ENCODE data around the gene GSG1L2.

Gene GSG1L2

GRCh38 chr17:9837551-9838471 is 15.9 kb upstream of the GSG1L2 start:
- H3K27me3 Mint-ChIP-seq, result peaks cover 21 to 22% of the 10 kb centered on the region in 2 donors
- peaks cover 0 to 2% of the 10 kb centered on the region in 2 donors for H3K9me3 Mint-ChIP-seq
- no peaks in the 10 kb centered on the region for H3K36me3 Mint-ChIP-seq
- no peak for DNase-seq
- no peak overlapping the region for H3K4me3 Mint-ChIP-seq
- H3K4me1 Mint-ChIP-seq, result no peaks in the 10 kb centered on the region
- ATAC-seq (replicated peaks), result no peak
- no peak overlapping the region for H3K27ac Mint-ChIP-seq

DNA sequence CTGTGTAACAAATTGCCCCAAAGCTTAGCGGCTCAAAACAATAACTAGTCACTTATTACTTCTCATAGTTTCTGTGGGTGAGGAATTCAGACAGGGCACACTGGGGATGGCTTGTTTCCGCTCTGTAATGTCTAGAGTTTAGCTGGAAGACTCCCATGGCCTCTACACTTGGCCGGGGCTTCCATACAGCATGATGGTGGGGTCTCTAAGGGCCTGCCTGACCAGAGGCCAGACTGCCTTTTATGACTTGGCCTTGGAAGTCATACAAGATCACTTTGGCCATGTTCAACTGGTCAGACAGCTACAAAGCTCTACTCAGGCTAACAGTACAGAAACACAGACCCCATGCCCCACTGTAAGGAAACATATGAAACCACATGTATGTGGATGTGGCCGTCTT is 12.0 kb upstream of the GSG1L2 start:
- no peak overlapping the region for H3K4me3 Mint-ChIP-seq
- H3K27ac Mint-ChIP-seq, result no peak overlapping the region
- DNase-seq, result no peak
- H3K36me3 Mint-ChIP-seq, result no peaks in the 10 kb centered on the region
- no peak for ATAC-seq (replicated peaks)
- H3K4me1 Mint-ChIP-seq, result no peaks in the 10 kb centered on the region
- peaks cover 0 to 2% of the 10 kb centered on the region in 2 donors for H3K9me3 Mint-ChIP-seq
- H3K27me3 Mint-ChIP-seq, result peaks cover 6 to 13% of the 10 kb centered on the region in 2 donors

- Mint-ChIP-seq H3K36me3 (no peaks in the 10 kb centered on the region), H3K4me3 (no peak overlapping the region), H3K27me3 (peaks cover 6 to 14% of the 10 kb centered on the region in 2 donors), H3K27ac (no peak overlapping the region), H3K9me3 (peaks cover 0 to 2% of the 10 kb centered on the region in 2 donors), H3K4me1 (no peaks in the 10 kb centered on the region)
- DNase-seq, result no peak
- no peak for ATAC-seq (replicated peaks)
Observed at GRCh38 chr17:9830711-9831110, 8.8 kb upstream of the GSG1L2 start.

GRCh38 chr17:9829343-9829742 is 7.5 kb upstream of the GSG1L2 start:
- Mint-ChIP-seq H3K27me3 (peaks cover 6 to 22% of the 10 kb centered on the region in 2 donors), H3K27ac (no peak overlapping the region), H3K36me3 (no peaks in the 10 kb centered on the region), H3K9me3 (peaks cover 0 to 2% of the 10 kb centered on the region in 2 donors), H3K4me3 (no peak overlapping the region), H3K4me1 (no peaks in the 10 kb centered on the region)
- DNase-seq (no peak), ATAC-seq (replicated peaks) (no peak)

- Mint-ChIP-seq H3K36me3 (no peaks in the 10 kb centered on the region), H3K27me3 (peaks cover 6 to 23% of the 10 kb centered on the region in 2 donors), H3K4me1 (no peaks in the 10 kb centered on the region), H3K4me3 (no peak overlapping the region), H3K9me3 (no peaks in the 10 kb centered on the region), H3K27ac (no peak overlapping the region)
- no peak for ATAC-seq (replicated peaks)
- DNase-seq, result no peak
Observed at GRCh38 chr17:9828296-9829295, 6.7 kb upstream of the GSG1L2 start.

GRCh38 chr17:9825641-9826150 is 3.8 kb upstream of the GSG1L2 start, which contains the start of gene GLP2R:
Gene GLP2R (plus strand): TSS chr17:9825924. CDS start chr17:9826064, 140 bp downstream.
- Mint-ChIP-seq H3K4me3 (no peak within 1 kb of the TSS), H3K36me3 (no peaks in the 10 kb centered on the region), H3K9me3 (peaks cover 3 to 4% of the 10 kb centered on the region in 2 donors), H3K27me3 (peaks cover 12 to 35% of the 10 kb centered on the region in 2 donors), H3K27ac (no peak within 1 kb of the TSS), H3K4me1 (no peaks in the 10 kb centered on the region)
- ATAC-seq (replicated peaks) (no peak), DNase-seq (no peak)

- H3K27me3 Mint-ChIP-seq, result peaks cover 12 to 35% of the 10 kb centered on the region in 2 donors
- no peaks in the 10 kb centered on the region for H3K4me1 Mint-ChIP-seq
- H3K4me3 Mint-ChIP-seq, result no peak overlapping the region
- peaks cover 3 to 4% of the 10 kb centered on the region in 2 donors for H3K9me3 Mint-ChIP-seq
- no peaks in the 10 kb centered on the region for H3K36me3 Mint-ChIP-seq
- no peak overlapping the region for H3K27ac Mint-ChIP-seq
- no peak for ATAC-seq (replicated peaks)
- DNase-seq, result no peak
Observed at GRCh38 chr17:9824797-9825338, 3.0 kb upstream of the GSG1L2 start.

GRCh38 chr17:9824094-9824493 is 2.2 kb upstream of the GSG1L2 start:
- no peak overlapping the region for H3K27ac Mint-ChIP-seq
- DNase-seq (no peak), ATAC-seq (replicated peaks) (no peak)
- H3K4me3 Mint-ChIP-seq, result no peak overlapping the region
- H3K9me3 Mint-ChIP-seq, result peaks cover 3 to 4% of the 10 kb centered on the region in 2 donors
- H3K36me3 Mint-ChIP-seq, result no peaks in the 10 kb centered on the region
- peaks cover 12 to 35% of the 10 kb centered on the region in 2 donors for H3K27me3 Mint-ChIP-seq
- H3K4me1 Mint-ChIP-seq, result no peaks in the 10 kb centered on the region

DNA sequence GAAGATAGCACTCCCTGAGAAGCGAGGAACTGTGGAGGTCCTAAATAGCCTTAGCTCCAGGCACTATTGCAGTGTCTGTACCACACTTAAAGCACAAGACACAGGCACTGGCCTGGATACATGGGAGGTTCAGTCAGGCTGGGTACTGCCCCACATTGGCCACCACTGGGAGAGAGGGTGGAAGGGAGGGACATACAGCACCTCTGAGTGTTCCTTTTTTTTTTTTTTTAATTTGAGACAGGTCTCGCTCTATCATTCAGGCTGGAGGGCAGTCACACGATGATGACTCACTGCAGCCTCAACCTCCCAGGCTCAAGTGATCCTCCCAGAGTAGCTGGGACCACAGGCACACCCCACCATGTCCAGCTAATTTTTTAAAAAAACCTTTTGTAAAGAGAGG is 1.4 kb downstream of the GSG1L2 start:
- Mint-ChIP-seq H3K36me3 (no peaks in the 10 kb centered on the region), H3K27ac (no peak overlapping the region), H3K27me3 (peaks cover 13 to 27% of the 10 kb centered on the region in 2 donors), H3K4me1 (peaks cover 0 to 6% of the 10 kb centered on the region in 2 donors), H3K9me3 (peaks cover 8 to 10% of the 10 kb centered on the region in 2 donors), H3K4me3 (no peak overlapping the region)
- no peak for ATAC-seq (replicated peaks)
- no peak for DNase-seq

DNA sequence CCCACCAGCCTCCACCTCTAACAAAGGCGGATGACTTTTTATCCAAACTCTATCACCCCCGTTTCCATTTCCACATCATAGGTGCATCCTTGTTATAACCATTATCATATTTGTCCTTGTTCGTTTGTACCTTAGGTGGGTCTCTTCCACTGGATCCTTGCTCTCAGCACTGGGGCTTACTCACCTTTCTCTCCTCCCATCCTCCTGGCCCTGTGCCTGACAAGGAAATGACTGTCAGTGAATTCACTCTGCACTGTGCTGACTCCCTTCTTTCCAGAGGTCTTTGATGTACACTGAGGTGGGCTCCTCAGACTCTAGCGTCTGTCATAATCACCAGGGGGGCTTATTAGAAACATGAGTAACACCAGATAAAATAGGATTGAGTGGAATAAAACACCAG is 3.1 kb downstream of the GSG1L2 start:
- H3K4me1 Mint-ChIP-seq, result peaks cover 0 to 6% of the 10 kb centered on the region in 2 donors
- no peak overlapping the region for H3K27ac Mint-ChIP-seq
- DNase-seq (no peak), ATAC-seq (replicated peaks) (no peak)
- peaks cover 13 to 18% of the 10 kb centered on the region in 2 donors for H3K27me3 Mint-ChIP-seq
- no peak overlapping the region for H3K4me3 Mint-ChIP-seq
- no peaks in the 10 kb centered on the region for H3K36me3 Mint-ChIP-seq
- peaks cover 8 to 10% of the 10 kb centered on the region in 2 donors for H3K9me3 Mint-ChIP-seq

- H3K36me3 Mint-ChIP-seq, result no peaks in the 10 kb centered on the region
- H3K4me3 Mint-ChIP-seq, result no peak overlapping the region
- H3K27me3 Mint-ChIP-seq, result peaks cover 7 to 10% of the 10 kb centered on the region in 2 donors
- H3K4me1 Mint-ChIP-seq, result peaks cover 0 to 6% of the 10 kb centered on the region in 2 donors
- no peak for DNase-seq
- H3K27ac Mint-ChIP-seq, result no peak overlapping the region
- H3K9me3 Mint-ChIP-seq, result peaks cover 6% of the 10 kb centered on the region in 2 donors
- ATAC-seq (replicated peaks), result no peak
Observed at GRCh38 chr17:9817086-9817485, 4.8 kb downstream of the GSG1L2 start.

GRCh38 chr17:9816472-9816871 is 5.4 kb downstream of the GSG1L2 start:
- Mint-ChIP-seq H3K9me3 (peaks cover 6% of the 10 kb centered on the region in 2 donors), H3K4me3 (no peak overlapping the region), H3K27ac (no peak overlapping the region), H3K36me3 (no peaks in the 10 kb centered on the region), H3K4me1 (peaks cover 0 to 6% of the 10 kb centered on the region in 2 donors), H3K27me3 (peaks cover 4 to 6% of the 10 kb centered on the region in 2 donors)
- ATAC-seq (replicated peaks), result no peak
- no peak for DNase-seq

- peaks cover 6% of the 10 kb centered on the region in 2 donors for H3K9me3 Mint-ChIP-seq
- no peak overlapping the region for H3K4me3 Mint-ChIP-seq
- H3K36me3 Mint-ChIP-seq, result no peaks in the 10 kb centered on the region
- DNase-seq (no peak), ATAC-seq (replicated peaks) (no peak)
- H3K27ac Mint-ChIP-seq, result no peak overlapping the region
- peaks cover 0 to 6% of the 10 kb centered on the region in 2 donors for H3K4me1 Mint-ChIP-seq
- H3K27me3 Mint-ChIP-seq, result peaks cover 4 to 6% of the 10 kb centered on the region in 2 donors
Observed at GRCh38 chr17:9814337-9814945, 7.4 kb downstream of the GSG1L2 start.

All from stimulated activated naive B cell treated with anti-CD40 and anti-IgM and Interleukin-4, amounts not matched to agents 10 μg/mL and 1 μg/mL and 100 μg/mL, for 72 hours (primary cell).